ENCODE results near the gene RSF1.
A peak's percentile ranks its signal among the peaks of the same experiment; 100 is the strongest.

RSF1 gene

GRCh38 chr11:77748266-77748665 lies 72.3 kb downstream of the RSF1 start:
- no peak for DNase-seq (ENCODE audit: low read depth in 2 of 2)

- DNase-seq (ENCODE audit: low read depth in 2 of 2) = peak; percentile 31 to 32
Measured at GRCh38 chr11:77747381-77747969, 73.0 kb downstream of the RSF1 start.

- no peak for DNase-seq (ENCODE audit: low read depth in 2 of 2)
Measured at GRCh38 chr11:77736473-77736872, 84.0 kb downstream of the RSF1 start.

- no peak for DNase-seq (ENCODE audit: low read depth in 2 of 2)
Measured at GRCh38 chr11:77734890-77735289, 85.6 kb downstream of the RSF1 start.

- no peak for DNase-seq (ENCODE audit: low read depth in 2 of 2)
Measured at GRCh38 chr11:77732143-77732542, 88.4 kb downstream of the RSF1 start.

GRCh38 chr11:77730789-77731188 lies 89.7 kb downstream of the RSF1 start:
- DNase-seq (ENCODE audit: low read depth in 2 of 2) = no peak

- DNase-seq (ENCODE audit: low read depth in 2 of 2) = no peak
Measured at GRCh38 chr11:77729063-77729462, 91.5 kb downstream of the RSF1 start.

- DNase-seq (ENCODE audit: low read depth in 2 of 2) = no peak
Measured at GRCh38 chr11:77728203-77728786, 92.2 kb downstream of the RSF1 start.

GRCh38 chr11:77726524-77726923 lies 94.0 kb downstream of the RSF1 start:
- DNase-seq (ENCODE audit: low read depth in 2 of 2) = no peak

- no peak for DNase-seq (ENCODE audit: low read depth in 2 of 2)
Measured at GRCh38 chr11:77725433-77725832, 95.1 kb downstream of the RSF1 start.

- DNase-seq (ENCODE audit: low read depth in 2 of 2) = no peak
Measured at GRCh38 chr11:77724636-77725035, 95.9 kb downstream of the RSF1 start.

GRCh38 chr11:77723024-77723423 lies 97.5 kb downstream of the RSF1 start:
- DNase-seq (ENCODE audit: low read depth in 2 of 2) = no peak

- no peak for DNase-seq (ENCODE audit: low read depth in 2 of 2)
Measured at GRCh38 chr11:77710358-77710757, 110.2 kb downstream of the RSF1 start.

- DNase-seq (ENCODE audit: low read depth in 2 of 2) = no peak
Measured at GRCh38 chr11:77705876-77706579, 114.5 kb downstream of the RSF1 start.

GRCh38 chr11:77705195-77705875 lies 115.2 kb downstream of the RSF1 start:
- no peak for DNase-seq (ENCODE audit: low read depth in 2 of 2)

GRCh38 chr11:77704029-77704428 lies 116.5 kb downstream of the RSF1 start:
- DNase-seq (ENCODE audit: low read depth in 2 of 2) = no peak

- DNase-seq (ENCODE audit: low read depth in 2 of 2) = no peak
Measured at GRCh38 chr11:77699425-77699824, 121.1 kb downstream of the RSF1 start.

GRCh38 chr11:77698896-77699295 lies 121.6 kb downstream of the RSF1 start:
- no peak for DNase-seq (ENCODE audit: low read depth in 2 of 2)

- DNase-seq (ENCODE audit: low read depth in 2 of 2) = no peak
Measured at GRCh38 chr11:77697865-77698264, 122.7 kb downstream of the RSF1 start.

GRCh38 chr11:77695417-77695816 lies 125.1 kb downstream of the RSF1 start:
- no peak for DNase-seq (ENCODE audit: low read depth in 2 of 2)

GRCh38 chr11:77690649-77691048 lies 129.9 kb downstream of the RSF1 start:
- DNase-seq (ENCODE audit: low read depth in 2 of 2) = no peak

- no peak for DNase-seq (ENCODE audit: low read depth in 2 of 2)
Measured at GRCh38 chr11:77687088-77687487, 133.4 kb downstream of the RSF1 start.

- DNase-seq (ENCODE audit: low read depth in 2 of 2) = no peak
Measured at GRCh38 chr11:77677138-77677537, 143.4 kb downstream of the RSF1 start.
